Activated T-cell treated with anti-CD3 and anti-CD28 coated beads for 1 hour (primary cell): Measurements from ENCODE around the gene DNAJB12.
"Not testable (repeated sequence)": the region's sequence is repeated elsewhere in the genome, so short reads cannot be mapped to it uniquely, and the experiment has no call there.

Source experiments
- DNase-seq: peaks from one replicate; pipeline ENCODE4 v3.0.0-alpha.2; 2020; ENCODE audit warnings: low read depth

The DNAJB12 gene

DNA sequence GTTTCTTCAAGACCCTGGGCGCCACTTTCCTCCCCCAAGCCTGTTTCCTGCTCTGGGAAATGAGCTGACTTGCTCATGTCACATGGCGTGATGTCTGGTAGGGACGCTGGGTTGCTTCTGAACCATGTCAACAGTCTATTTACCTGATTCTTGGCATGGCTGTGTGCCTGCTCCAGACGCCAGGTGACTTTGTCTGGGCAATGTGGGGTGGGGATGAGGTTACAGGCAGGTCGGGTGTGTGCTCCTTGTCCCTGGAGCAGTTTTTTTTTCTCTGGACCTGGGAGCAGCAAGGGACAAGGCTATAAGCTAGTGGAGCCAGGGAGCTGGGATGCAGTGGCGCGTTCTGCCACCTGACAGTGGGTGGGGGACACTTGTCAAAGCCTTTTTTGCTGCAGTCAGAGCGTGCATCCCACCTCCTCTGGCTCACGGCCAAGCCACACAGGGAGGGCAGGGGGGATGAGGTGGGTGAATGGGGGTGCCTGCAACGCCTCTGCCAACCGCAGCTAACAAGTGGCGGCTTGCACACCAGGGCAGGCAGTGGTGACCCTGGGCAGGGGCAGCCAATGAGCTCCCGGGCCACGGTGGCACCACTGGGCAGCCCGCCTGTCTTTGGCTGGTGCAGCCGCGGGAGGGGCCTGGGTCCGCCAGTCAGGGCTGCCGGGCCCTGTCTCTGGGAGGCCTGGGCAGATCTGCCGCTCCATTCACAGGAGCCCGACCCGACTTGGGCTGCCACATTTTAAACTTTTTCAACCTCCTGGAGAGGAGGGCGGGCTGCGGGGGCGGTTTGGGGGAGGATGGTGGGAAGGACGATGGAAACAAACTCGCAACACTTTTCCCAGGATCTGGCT, 22.9 kb downstream of the DNAJB12 start:
- peak; percentile 73 for DNase-seq

DNA sequence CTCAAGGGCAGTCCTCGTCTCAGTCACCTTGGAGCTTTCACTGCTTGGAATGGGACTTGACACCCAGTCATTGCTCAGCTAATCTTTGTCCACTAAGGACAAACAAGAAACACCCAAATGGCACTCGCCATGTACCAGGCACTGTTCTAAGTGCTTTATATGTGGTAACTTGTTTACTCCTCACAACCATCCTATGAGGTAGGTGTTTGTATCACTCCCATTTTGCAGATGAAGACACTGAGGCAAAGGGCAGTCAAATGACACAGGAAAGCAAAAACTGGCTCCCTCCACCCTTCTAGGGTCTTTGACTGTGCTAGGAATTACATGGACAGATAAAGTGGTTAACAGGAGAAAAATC, 24.7 kb downstream of the DNAJB12 start:
- no peak for DNase-seq

DNA sequence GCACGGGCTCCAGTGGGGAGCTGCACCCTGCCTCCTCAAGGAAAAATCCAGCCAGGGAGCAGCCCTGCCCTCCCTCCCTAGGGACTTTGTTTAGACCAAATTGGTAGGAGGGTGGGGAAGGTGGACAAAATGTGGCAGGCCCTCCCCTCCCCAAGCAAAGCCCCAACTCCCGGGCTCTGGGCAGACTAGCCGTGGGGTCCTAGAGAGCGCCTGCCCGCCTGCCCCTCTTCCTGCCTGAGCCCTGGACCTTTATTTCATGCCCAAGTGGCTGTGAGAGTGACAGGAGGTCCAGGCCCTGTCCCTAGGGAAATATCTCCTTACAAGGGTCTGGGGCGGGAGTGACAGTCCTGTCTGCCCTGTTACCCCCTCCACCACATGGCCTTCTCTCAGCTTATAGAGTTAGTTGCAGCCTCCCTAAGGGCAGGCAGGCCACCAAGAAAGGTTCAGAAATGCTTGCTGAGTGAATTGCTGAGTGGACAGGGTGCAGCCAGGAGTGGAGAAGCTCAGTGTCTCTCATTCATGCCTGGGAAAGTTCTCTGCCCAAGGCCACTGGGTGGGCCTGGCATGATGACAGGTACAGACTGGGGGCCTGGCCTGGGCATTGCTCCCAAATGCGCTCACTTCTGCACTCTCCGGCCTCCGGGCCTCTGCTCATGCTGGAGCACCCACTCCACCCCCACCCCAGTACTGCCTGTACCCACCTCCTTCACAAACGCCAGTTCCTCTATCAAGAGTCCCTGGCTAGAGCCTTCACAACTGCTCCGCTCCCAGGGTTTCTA, 25.2 kb downstream of the DNAJB12 start:
- DNase-seq, result no peak

DNA sequence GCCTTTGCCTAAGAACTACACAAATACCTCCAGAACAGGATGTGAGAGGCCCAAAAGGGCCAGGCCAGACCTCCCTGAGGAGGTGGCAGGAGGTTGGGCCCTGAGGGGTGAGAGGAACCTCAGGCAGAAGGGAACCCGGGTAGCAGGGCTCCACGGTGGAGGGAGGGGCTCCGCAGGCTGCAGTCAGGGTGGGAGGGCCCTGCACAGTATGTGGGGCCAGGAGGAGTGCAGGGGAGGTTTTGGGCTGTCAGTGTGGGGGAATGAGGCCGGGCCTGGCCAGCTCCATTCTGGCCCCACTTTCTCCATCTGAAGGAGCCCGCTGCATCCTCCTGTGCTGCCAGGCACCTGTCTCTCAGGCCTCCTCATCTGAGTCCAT, 25.9 kb downstream of the DNAJB12 start:
- no peak for DNase-seq

DNA sequence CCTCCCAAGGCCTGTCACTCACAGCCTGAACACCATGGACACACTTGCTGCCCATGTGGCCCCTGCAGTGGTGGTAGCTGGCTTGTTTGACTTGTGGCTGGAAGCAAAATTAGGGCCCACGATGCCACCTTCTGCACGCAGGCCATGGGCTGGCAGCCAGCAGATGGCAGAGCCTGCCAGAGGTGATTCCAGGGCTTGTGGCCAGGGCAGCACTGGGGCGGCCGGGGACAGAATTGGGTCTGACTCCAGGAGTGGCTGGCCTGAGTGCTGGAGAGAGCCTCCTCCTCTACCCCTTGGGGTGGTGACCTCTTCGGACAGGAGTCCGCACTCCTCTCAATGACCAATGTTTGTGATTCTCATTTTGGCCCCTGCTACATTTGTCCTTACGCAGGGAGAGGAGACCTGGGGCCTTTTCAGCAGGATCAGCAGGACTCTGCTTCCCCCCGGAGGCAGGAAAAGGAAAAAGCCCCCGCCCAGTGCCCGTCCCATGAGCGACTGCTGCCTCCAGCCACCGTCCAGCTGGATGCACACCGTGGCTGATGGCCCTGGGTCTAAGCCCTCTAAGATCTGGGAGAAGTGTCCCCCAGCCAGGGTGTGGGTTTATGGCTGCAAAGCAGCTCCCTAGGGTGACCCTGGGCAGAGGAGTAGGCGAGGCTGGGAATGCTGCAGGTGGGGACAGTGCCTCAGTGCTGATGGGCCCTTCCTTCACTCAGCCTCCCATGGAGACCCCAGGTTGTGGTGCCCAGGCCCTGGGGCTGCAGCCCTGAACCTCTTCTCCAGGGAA, 26.5 kb downstream of the DNAJB12 start:
- no peak for DNase-seq

DNA sequence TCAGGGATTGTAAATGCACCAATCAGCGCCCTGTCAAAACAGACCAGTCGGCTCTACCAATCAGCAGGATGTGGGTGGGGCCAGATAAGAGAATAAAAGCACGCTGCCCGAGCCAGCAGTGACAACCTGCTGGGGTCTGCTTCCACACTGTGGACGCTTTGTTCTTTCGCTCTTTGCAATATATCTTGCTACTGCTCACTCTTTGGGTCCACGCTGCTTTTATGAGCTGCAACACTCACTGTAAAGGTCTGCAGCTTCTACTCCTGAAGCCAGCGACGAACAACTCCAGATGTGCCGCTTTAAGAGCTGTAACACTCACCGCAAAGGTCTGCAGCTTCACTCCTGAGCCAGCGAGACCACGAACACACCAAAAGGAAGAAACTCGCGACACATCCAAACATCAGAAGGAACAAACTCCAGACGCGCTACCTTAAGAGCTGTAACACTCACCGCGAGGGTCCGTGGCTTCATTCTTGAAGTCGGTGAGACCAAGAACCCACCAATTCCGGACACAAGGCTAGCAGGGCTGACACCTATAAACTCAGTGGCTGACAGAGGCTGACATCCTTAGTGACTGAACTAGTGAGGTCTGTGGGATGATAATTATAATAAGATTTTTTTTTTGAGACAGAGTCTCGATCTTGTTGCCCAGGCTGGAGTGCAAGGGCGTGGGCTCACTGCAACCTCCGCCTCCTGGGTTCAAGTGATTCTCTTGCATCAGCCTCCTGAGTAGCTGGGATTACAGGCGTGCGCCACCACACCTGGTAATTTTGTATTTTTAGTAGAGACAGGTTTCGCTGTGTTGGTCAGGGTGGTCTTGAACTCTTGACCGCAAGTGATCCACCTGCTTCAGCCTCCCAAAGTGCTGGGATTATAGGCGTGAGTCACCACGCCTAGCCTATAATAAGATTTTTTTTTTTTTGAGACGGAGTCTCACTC, 27.8 kb downstream of the DNAJB12 start:
- not testable (repeated sequence) for DNase-seq

DNA sequence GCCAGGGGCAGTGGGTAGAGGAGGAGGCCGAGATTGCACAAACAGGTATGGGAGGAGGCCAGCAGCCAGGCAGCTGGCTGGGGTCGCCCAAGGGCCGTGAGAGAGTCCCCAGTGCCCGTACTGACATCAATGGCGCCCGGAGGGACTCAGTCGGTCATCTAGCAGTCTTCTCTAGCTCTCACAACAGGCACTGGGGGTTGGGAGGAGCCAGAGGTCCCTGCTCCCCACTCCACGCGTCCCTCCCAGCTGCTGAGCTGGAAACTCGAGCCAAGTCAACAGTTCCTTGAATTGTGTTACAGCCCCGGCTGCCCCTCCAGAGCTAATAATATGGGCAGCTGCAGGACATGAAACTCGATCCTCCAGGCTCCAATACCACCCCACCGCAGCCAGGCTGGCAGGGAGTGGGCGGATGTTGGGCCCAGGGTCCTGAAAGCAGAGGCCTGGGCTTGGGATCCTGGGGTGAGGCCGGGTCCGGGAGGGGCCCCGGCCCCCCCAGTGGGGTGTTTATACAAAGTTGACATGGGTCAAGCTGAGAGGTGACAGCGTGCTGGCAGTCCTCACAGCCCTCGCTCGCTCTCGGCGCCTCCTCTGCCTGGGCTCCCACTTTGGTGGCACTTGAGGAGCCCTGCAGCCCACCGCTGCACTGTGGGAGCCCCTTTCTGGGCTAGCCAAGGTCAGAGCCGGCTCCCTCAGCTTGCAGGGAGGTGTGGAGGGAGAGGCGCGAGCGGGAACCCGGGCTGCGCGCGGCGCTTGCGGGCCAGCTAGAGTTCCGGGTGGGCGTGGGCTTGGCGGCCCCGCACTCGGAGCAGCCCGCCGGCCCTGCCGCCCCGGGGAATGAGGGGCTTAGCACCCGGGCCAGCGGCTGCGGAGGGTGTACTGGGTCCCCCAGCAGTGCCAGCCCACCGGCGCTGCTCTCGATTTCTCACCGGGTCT, 29.2 kb downstream of the DNAJB12 start:
- DNase-seq, result not testable (repeated sequence)

DNA sequence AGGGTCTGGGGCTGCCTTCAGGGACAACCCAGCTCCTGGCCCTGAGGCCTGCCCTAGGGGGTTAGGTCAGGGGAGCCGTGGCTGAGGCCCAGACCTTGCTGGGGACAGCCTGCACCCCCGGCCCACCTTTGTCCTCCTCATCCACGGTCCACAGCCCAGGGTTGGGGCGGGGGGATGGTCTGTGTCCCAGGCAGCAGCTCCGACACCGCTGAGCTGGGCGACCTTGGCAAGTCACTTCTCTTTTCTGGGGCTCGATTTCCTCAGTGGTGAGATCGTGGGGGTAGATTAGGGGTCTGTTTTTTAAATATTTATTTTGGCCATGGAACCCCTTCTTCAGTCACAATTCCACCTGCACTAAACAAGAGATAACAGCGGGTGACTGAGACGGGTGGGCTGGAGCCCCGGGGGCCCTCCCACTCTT, 30.9 kb downstream of the DNAJB12 start:
- no peak for DNase-seq

DNA sequence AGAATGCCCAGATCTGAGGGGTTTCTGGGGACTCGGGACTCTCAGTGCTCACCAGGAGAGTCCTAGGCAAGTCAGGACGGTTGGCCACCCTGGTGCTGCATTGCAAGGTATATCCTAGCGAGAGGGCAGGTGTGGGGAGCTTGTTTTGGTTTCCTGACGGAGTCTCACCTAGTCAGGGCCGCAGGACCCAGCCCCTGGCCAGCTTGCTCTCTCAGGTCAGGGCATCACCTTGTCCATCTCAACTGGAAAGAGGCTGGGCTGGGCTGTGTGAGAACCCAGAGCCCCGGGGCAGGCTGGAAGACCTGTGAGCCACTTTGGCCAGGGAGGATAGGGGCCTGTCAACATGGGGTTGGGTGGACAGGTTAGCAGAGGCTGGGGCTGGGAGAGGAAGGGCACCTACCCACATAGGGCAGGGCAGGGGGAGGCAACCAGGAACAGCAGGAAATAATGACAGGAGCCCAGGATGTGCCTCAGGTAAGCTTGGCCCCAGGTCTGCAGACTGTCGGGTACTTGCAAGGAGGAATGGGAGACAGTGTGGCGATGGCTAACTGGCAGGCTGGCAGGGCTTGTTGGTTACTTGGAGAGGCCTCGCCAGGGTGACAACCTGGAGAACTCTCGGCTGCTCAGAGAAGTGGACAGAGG, 31.5 kb downstream of the DNAJB12 start:
- DNase-seq, result no peak

DNA sequence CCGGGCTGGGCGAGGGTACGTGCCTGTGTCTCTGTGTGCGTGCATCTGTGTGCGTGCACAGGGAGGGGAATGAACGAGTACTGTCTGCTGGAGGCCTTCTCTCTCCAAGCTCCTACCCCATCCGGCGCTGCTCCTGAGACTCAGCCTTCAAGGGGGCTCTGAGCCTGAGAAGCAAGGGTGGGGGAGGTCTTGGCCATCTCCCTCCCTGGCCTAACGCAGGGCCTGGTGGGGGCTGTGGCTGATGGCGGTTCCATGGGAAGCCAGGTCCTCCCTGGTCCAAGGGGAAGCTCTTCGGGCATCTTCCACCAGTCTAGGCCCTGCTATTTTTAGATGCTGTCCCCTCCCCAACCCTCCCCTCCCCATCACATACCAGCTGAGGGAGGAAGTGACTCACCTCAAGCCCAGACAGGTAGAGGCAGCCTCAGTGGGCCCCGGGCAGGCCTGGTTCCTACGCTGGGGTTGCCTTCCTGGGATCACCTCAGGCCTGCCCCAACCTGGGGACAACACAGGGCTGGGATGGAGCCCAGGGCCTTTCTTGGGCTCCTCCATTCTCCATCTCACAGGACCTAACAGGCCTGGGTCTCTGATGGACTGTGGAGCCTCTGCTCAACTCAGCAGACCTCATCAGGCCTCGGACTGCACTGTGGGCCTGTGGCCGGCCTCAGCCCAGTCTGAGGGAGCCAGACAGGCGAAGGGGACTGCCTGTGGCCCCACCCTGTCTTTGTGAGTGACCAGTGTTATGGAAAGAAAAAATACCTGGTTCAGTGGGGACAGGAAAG, 32.2 kb downstream of the DNAJB12 start:
- peak; percentile 55 for DNase-seq

DNA sequence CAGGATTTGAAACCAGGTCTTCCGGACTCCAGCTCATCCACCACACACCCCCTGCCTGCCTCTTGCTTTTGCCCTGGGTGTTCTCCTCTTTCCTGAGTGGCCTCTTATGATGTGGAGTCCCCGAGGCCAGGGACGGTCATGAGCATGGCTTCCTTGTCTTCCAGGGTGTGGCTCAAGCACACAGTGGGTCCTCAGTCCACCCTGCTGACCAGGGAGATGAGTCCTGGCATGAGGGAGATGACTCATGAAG, 32.8 kb downstream of the DNAJB12 start:
- no peak for DNase-seq

DNA sequence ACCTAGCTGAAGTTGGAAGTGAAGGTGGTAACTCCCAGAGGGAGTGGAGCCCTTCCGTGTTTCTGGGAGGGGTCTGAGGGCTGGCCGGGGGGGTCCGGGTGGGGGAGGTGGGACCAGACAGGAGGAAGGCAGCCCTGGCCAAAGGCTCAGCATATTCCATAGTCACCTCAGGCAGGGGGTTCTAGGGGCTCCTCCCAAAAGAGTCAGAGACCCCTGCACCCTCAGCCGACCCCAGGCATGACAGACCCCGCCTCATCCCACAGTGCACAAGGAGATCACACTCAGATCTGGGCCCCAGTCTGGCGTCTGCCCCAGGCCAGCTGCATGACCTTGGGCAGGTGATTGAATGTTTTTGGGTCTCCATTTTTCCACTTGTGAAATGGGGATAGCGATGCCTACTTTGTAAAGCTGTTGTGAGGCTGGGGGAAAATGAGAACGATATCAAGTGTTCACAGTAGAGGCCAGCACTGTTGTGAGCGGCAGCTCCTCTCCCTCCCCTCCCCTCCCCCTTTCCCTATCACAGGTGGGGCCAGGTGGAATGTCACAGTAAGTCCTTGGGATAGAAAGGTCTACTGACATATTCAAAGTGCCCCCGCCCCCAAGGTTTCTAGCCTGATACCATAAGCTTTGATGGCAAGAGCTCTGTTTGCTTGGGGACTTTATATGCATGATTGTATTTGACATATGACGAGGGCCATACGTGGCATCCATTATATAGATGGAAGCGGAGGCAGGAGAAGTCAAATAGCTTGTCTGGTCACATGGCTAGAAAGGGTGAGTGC, 33.3 kb downstream of the DNAJB12 start:
- no peak for DNase-seq

DNA sequence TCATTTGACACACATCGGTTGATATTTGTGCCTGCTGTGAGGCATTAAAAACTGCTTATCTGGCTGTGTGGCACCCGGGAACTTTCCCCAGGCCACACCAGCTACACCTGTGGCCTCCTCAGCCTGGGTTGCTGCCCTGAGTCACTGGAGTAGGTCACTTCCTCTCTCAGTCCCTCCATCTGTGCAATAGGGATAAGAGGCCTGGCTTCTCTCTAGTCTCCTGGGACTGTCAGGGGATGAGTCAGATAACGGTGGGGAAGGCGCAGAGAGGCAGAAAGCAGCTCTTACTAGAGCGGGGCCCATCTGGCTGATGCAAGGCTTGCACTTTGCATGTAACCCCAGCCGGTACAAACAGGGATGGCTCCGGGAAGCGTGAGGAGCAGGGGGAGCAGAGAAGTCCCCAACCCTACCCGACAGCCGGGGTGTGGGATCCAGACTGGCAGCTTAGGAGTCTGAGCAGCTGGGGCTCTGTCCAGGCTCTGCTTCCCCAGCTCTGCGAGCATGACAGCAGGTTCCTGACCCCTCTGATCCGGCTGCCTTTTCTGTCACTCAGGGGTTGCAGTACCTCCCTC, 34.0 kb downstream of the DNAJB12 start:
- DNase-seq, result no peak

DNA sequence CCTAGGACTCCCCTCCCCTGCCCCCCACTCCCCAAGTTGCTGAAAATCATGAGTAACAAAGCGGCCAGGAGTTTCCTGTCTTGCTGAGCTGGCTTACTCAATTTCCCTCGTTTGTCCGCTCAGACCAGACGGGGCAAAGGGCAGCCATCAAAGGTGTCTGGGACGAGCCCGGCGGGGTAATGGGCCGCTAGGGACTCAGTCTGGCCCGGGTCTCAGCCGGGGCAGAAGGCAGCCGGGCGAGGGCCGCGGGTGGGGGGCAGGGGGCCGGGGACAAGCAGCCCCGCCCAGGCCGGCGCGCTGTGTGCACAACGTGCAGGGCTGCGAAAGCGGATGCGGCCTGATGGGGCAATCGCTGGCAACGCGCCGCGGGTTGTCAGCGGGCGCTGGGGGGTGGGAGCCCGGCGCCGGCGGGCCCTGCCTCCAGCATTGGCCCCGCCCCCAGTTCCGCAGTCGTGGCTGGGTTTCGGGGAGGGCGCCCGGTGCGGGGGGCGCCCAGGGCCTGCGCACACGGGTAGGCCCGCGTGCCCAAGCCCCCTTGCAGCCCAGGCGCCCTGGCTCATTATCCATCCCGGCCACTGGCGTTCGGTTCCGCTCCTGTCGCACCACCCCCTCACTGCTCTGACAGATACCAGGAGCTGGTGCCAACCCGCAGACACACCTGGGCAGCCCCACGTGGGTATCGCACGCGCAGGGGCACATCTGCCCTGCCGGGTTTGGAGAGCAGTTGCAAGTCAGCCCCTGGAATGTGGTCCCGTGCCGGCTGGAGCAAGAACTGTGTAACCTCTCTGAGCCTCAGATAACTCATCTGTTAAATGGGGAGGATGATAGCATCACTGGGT, 35.1 kb downstream of the DNAJB12 start:
- DNase-seq, result peak; percentile 82

DNA sequence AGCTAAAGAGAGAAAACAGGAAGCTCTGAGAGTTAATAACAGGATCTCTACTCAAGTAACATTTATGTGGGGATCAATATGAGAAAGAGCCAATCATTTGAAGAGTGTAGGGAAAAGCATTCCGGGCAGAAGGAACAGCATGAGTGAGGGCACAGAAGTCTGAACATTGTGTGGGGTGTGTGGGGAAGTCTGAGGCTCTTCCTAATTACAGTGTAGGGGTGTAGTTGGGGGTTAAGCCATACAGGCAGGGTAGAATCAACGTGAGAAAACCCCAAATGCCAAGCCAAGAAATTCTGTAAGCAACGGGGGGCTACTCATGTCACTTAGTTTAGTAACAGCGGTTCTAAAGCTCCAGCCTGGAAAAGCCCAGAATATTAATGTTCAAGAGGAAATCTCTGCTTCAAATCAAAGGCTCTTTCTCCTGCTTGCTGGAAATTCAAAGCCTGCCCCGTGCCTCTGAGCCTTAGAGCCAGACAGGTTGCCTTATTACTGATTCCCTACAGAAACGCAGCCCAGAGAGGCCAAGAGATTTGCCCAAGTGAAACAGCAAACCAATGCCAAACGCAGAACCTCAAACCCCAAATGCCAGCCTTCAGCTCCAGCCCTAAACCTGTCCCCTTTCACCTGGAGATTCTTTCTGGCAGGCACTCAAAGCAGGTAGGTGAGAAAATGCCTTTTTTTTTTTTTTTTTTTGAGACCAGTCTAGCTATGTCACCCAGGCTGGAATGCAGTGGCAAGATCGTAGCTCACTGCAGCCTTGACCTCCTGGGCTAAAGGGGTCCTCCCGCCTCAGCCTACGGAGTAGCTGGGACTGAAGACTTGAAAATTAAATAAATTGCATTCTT, 36.1 kb downstream of the DNAJB12 start:
- DNase-seq, result no peak

DNA sequence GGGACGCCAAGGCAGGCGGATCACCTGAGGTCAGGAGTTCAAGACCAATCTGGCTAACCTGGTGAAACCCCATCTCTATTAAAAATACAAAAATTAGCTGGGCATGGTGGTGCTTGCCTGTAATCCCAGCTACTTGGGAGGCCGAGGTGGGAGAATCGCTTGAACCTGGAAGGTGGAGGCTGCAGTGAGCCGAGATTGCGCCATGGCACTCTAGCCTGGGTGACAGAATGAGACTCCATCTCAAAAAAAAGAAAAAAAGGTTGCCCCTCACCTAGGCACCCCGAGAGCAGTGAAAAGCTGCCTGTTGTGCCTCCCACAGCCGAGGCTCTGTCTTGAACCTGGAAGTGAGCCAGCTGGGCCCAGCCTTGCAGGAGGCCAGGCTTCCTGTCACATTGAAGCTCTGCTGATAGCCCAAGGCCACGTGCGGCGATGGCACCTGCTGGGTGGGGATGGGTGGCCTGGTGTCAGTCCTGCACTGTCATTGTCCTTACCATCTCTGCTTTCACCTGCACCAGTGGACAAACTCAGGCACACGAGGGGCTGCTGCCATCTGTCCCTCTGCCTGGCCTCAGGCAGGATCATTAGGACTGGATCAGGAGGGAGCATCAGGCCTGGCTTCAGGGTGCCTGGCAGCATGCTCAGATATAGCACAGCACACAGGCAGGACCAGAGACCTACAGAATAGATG, 37.8 kb downstream of the DNAJB12 start:
- peak; percentile 53 for DNase-seq
